PC-3 (cell line): ENCODE data around the gene SH3PXD2A. TPM values are rescaled to one million over a fixed set of nuclear protein-coding genes. Genes with fewer than 3 reads are reported as not detected.

Experiments used
- ATAC-seq: fragments of 200-7000 bp; cut with Tn5 transposase; 2 replicates; pipeline ENCODE4 v1.9.1; 2020; ENCODE audit warnings: mild to moderate bottlenecking, moderate library complexity
- BruUV-seq: library from RNA; stranded (reverse); fragments of 400-500 nt; replicated peaks from 2 replicates; lab custom pipeline; 2021; lab: Mats Ljungman, UMichigan
- CTCF ChIA-PET: fragments of 300-600 bp; sonication (Branson Sonifier 250); formaldehyde crosslinking; loops from one replicate; lab custom pipeline; 2022; ENCODE audit warnings: antibody characterized with exemption; lab: Charles Lee
- POLR2A ChIA-PET: fragments of 300-600 bp; sonication (Branson Sonifier 250); formaldehyde crosslinking; loops from one replicate; lab custom pipeline; 2022; ENCODE audit warnings: antibody characterized with exemption; ENCODE audit not compliant: unreplicated experiment; lab: Charles Lee
- DNase-seq: peaks from one replicate; pipeline ENCODE4 v3.0.0-alpha.2; 2015
- H2AFZ ChIP-seq: fragments of 300-600 bp; sonication (generic); 2 replicates; pipeline ENCODE4 v1.6.0; 2016; ENCODE audit warnings: antibody characterized with exemption, low read length
- H3F3A ChIP-seq: fragments of 300-600 bp; sonication (generic); one replicate; pipeline ENCODE4 v1.6.0; 2017; ENCODE audit warnings: antibody characterized with exemption, low read length, control low read depth, mild to moderate bottlenecking; ENCODE audit not compliant: unreplicated experiment
- H3K27ac ChIP-seq: fragments of 300-600 bp; sonication (generic); 2 replicates; pipeline ENCODE4 v1.5.1; 2016; ENCODE audit warnings: mild to moderate bottlenecking, low read length
- H3K27me3 ChIP-seq: fragments of 300-600 bp; sonication (generic); 2 replicates; pipeline ENCODE4 v1.6.1; 2016; ENCODE audit warnings: low read length, mixed read lengths
- H3K36me3 ChIP-seq: fragments of 300-600 bp; sonication (generic); 2 replicates; pipeline ENCODE4 v1.6.1; 2016; ENCODE audit warnings: low read depth, mixed run types, low read length, mixed read lengths
- H3K4me1 ChIP-seq: fragments of 300-600 bp; sonication (generic); 2 replicates; pipeline ENCODE4 v1.5.1; 2016; ENCODE audit warnings: low read length; ENCODE audit not compliant: insufficient read depth
- H3K4me2 ChIP-seq: fragments of 300-600 bp; sonication (generic); 2 replicates; pipeline ENCODE4 v1.6.0; 2016; ENCODE audit warnings: low read length
- H3K4me3 ChIP-seq: fragments of 300-600 bp; sonication (generic); 2 replicates; pipeline ENCODE4 v1.5.1; 2016; ENCODE audit warnings: mild to moderate bottlenecking, low read length, mixed read lengths
- H3K79me2 ChIP-seq: fragments of 300-600 bp; sonication (generic); 2 replicates; pipeline ENCODE4 v1.6.1; 2017; ENCODE audit warnings: low read length, mixed read lengths
- H3K9ac ChIP-seq: fragments of 300-600 bp; sonication (generic); 2 replicates; pipeline ENCODE4 v1.6.0; 2016; ENCODE audit warnings: mild to moderate bottlenecking, low read length
- H3K9me2 ChIP-seq: fragments of 300-600 bp; sonication (generic); replicated peaks from 2 replicates; pipeline ENCODE4 v1.6.1; 2016; ENCODE audit warnings: mixed run types, low read length, mixed read lengths
- H3K9me3 ChIP-seq: fragments of 300-600 bp; sonication (generic); 2 replicates; pipeline ENCODE4 v1.6.1; 2016; ENCODE audit warnings: low read length, mixed read lengths
- H4K20me1 ChIP-seq: fragments of 300-600 bp; sonication (generic); 2 replicates; pipeline ENCODE4 v1.6.1; 2016; ENCODE audit warnings: low read length, mixed read lengths
- CTCF ChIP-seq: fragments of 300-600 bp; sonication (generic); conservative IDR thresholded peaks from 2 replicates; pipeline ENCODE4 v1.5.1; 2017; ENCODE audit warnings: antibody characterized with exemption, low read depth, mild to moderate bottlenecking, low read length
- EZH2 ChIP-seq: fragments of 300-600 bp; sonication (generic); IDR thresholded peaks from one replicate; pipeline ENCODE4 v1.6.1; 2017; ENCODE audit warnings: antibody characterized with exemption, mild to moderate bottlenecking, low read length; ENCODE audit not compliant: unreplicated experiment
- EZH2phosphoT487 ChIP-seq: fragments of 300-600 bp; sonication (generic); IDR thresholded peaks from 2 replicates; pipeline ENCODE4 v1.6.1; 2018; ENCODE audit warnings: mild to moderate bottlenecking, antibody characterized with exemption, low read length, borderline replicate concordance
- intact Hi-C: fragments of 100-400 bp; cut with micrococcal nuclease; formaldehyde crosslinking; loops from 2 replicates; pipeline ENCODE4 v1.9.0; 2023
- total RNA-seq: library from RNA; depleted of rRNA; stranded (reverse); fragments of >200 nt; gene quantifications from 2 replicates; pipeline ENCODE4 v1.2.3, GENCODE V29; 2014

SH3PXD2A gene
- total RNA-seq, 1 experiment from 2014 or later, result 3.4 TPM

DNA sequence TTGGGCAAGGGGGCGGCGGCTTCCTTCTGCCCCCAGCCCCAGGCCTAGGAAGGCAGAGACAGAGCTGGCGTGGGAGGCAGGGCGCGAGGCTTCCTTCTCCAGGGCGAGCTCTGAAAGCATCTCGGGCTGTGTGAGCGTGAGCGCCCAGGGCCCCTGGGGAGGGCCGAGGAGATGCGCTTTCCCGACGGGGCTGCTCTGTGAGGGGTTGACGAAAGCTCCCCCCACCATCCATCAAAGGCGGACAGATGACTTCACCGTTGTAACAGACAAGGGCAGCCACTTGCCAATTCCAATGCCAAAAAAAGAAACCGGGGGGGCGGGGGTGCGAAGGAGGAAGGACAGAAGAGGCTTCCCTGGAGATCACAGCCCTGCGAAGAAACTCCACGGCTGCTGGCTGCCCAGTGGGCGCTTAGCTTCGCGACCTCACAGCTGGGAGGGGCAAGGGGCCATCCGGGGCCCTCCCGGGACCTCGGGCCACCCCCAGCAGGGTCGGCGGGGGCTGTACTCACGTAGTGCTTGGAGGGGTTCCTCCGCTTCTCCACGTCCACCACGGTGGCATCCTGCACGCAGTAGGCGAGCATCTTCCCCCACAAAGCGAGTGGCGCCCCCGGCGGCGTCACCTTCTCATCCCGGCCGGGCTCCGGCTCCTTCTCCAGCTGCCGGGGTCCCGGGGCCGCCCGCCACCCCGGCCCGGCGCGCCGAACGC is 537 bp downstream of the SH3PXD2A start:
- peak overlapping the region; percentile 74 for H3K4me3 ChIP-seq
- ChIA-PET POLR2A (interaction anchor here (0.5 kb wide), 1 partner anchor 266 kb away, joined by 16 read pairs; no protein-coding TSS in a partner anchor), CTCF (interaction anchor here (0.8 kb wide), 1 partner anchor 142 kb away, joined by 3 read pairs; no protein-coding TSS in a partner anchor)
- H3K4me1 ChIP-seq, result peaks cover 22% of the 10 kb centered on the region
- no peaks in the 10 kb centered on the region for H3K9me3 ChIP-seq
- H4K20me1 ChIP-seq, result no peaks in the 10 kb centered on the region
- peak overlapping the region; percentile 93 for H3K4me2 ChIP-seq
- H3K27ac ChIP-seq, result no peak overlapping the region
- H3K27me3 ChIP-seq, result no peaks in the 10 kb centered on the region
- peak overlapping the region; percentile 68; the same call in 1 of the 2 replicates for H2AFZ ChIP-seq
- H3K36me3 ChIP-seq, result no peaks in the 10 kb centered on the region
- H3F3A ChIP-seq, result no peaks in the 10 kb centered on the region
- DNase-seq, result no peak
- peak overlapping the region; percentile 47; the same call in 1 of the 2 replicates for H3K9ac ChIP-seq
- H3K9me2 ChIP-seq, result no peaks in the 10 kb centered on the region
- no TSS peak for BruUV-seq
- intact Hi-C loops, result loop anchor here (5.0 kb wide), 1 partner anchor 63 kb away; no protein-coding TSS in a partner anchor
- ATAC-seq, result peak; percentile 23
- TF ChIP-seq EZH2 (no peak), CTCF (0 out of 2 replicates have a peak, but pooled peaks have one; percentile 23)
- peaks cover 4% of the 10 kb centered on the region; the same call in 1 of the 2 replicates for H3K79me2 ChIP-seq

- no peaks in the 10 kb centered on the region for H3F3A ChIP-seq
- CTCF ChIA-PET, result interaction anchor here (0.8 kb wide), 1 partner anchor 142 kb away, joined by 3 read pairs; no protein-coding TSS in a partner anchor
- H3K27ac ChIP-seq, result no peak overlapping the region
- peaks cover 28% of the 10 kb centered on the region for H3K4me1 ChIP-seq
- H3K79me2 ChIP-seq, result peaks cover 4% of the 10 kb centered on the region; the same call in 1 of the 2 replicates
- ATAC-seq (no peak), DNase-seq (no peak)
- peak overlapping the region; percentile 93 for H3K4me2 ChIP-seq
- H3K9me2 ChIP-seq, result no peaks in the 10 kb centered on the region
- H3K36me3 ChIP-seq, result no peaks in the 10 kb centered on the region
- no peaks in the 10 kb centered on the region for H3K27me3 ChIP-seq
- no TSS peak for BruUV-seq
- H2AFZ ChIP-seq, result peak overlapping the region; percentile 68; the same call in 1 of the 2 replicates
- peak overlapping the region; percentile 74 for H3K4me3 ChIP-seq
- no peak for TF ChIP-seq EZH2phosphoT487
- no peak for TF ChIP-seq CTCF
- TF ChIP-seq EZH2, result no peak
- POLR2A ChIA-PET, result no interaction called here
- intact Hi-C loops, result no loop called here
- no peaks in the 10 kb centered on the region for H4K20me1 ChIP-seq
- no peaks in the 10 kb centered on the region for H3K9me3 ChIP-seq
- H3K9ac ChIP-seq, result 0 out of 2 replicates have a peak overlapping the region, but pooled peaks have one; percentile 47
Measured at GRCh38 chr10:103854265-103854685, 1.1 kb downstream of the SH3PXD2A start.
